Nephron progenitor cell (in vitro differentiated cells): ENCODE data around the gene SYT2.
"Not testable (repeated sequence)": the region's sequence is repeated elsewhere in the genome, so short reads cannot be mapped to it uniquely, and the experiment has no call there.

Experiments
- DNase-seq: peaks from one replicate; pipeline ENCODE4 v3.0.0; 2021
- H3K27ac Mint-ChIP-seq: 2 replicates; pipeline ENCODE4 v1.8.0; 2021; ENCODE audit warnings: mild to moderate bottlenecking, moderate library complexity, mixed read lengths
- H3K27me3 Mint-ChIP-seq: 2 replicates; pipeline ENCODE4 v1.8.0; 2021; ENCODE audit warnings: mild to moderate bottlenecking, low read depth, mixed read lengths; ENCODE audit not compliant: poor library complexity
- H3K36me3 Mint-ChIP-seq: 2 replicates; pipeline ENCODE4 v1.8.0; 2021; ENCODE audit warnings: low read depth, mixed read lengths
- H3K4me1 Mint-ChIP-seq: 2 replicates; pipeline ENCODE4 v1.8.0; 2021; ENCODE audit warnings: mixed read lengths
- H3K4me3 Mint-ChIP-seq: 2 replicates; pipeline ENCODE4 v1.8.0; 2021; ENCODE audit warnings: mild to moderate bottlenecking, moderate library complexity, mixed read lengths
- H3K9me3 Mint-ChIP-seq: 2 replicates; pipeline ENCODE4 v1.8.0; 2021; ENCODE audit warnings: mild to moderate bottlenecking, moderate library complexity, mixed read lengths

Gene SYT2

GRCh38 chr1:202540858-202541257 lies 169.4 kb downstream of the SYT2 start:
- not testable (repeated sequence) for H3K36me3 Mint-ChIP-seq, H3K27me3 Mint-ChIP-seq, H3K4me1 Mint-ChIP-seq, H3K9me3 Mint-ChIP-seq, H3K27ac Mint-ChIP-seq, H3K4me3 Mint-ChIP-seq, DNase-seq
